Lower leg skin (tissue), 3 donors: ENCODE data around the gene C12orf57.

Experiments used
- CTCF ChIP-seq, 3 donors: fragments of 450-650 bp; IDR thresholded peaks; one replicate each; pipeline ENCODE4 v1.5.1; 2016; ENCODE audit warnings: antibody characterized with exemption in 3 of 3, mild to moderate bottlenecking in 3 of 3, moderate library complexity in 2 of 3
- POLR2A ChIP-seq, 2 donors: fragments of 450-650 bp; IDR thresholded peaks; one replicate each; pipeline ENCODE4 v1.6.1; 2016 to 2017; ENCODE audit warnings: antibody characterized with exemption in 2 of 2, mild to moderate bottlenecking in 1 of 2, moderate library complexity in 1 of 2

DNA sequence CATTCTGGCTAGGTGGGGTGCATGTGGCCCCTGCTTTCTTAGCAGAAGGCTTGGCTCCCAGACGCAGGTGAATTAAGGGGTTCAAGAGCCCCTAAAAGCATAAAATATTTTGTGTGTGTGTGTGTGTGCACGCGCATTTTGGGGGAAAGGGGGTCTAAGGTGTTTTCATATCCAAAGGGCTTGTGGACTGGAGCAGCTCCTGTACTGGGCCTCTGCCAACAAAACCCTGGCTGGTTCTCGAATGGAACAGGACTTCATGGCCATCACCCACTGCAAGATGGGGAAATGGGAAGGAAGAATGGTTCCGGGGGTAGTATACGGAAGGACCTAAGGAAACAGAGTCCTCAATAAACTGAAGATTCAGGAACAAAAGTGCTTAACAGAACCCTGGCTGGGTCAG, 20.0 kb upstream of the C12orf57 start:
- TF ChIP-seq POLR2A (IDR thresholded peaks at IDR 0.05) (no peak), CTCF (IDR thresholded peaks at IDR 0.05) (no peak)
